Effector memory CD8-positive, alpha-beta T cell (primary cell): ENCODE results near the gene BCAN.

Experiments used
- ATAC-seq: fragments of 150-1000 bp; cut with Tn5 transposase; replicated peaks from 2 replicates; pipeline ENCODE4 v1.10.0; 2021; ENCODE audit warnings: mild to moderate bottlenecking, moderate library complexity
- DNase-seq, 3 experiments: peaks; one replicate each; pipeline ENCODE4 v3.0.0; 2021
- H3K27ac Mint-ChIP-seq, 2 donors: one replicate each; pipeline ENCODE4 v1.8.0; 2022; ENCODE audit warnings: mild to moderate bottlenecking in 2 of 2, mixed read lengths in 2 of 2, moderate library complexity in 2 of 2
- H3K27me3 Mint-ChIP-seq, 2 donors: one replicate each; pipeline ENCODE4 v1.8.0; 2022; ENCODE audit warnings: mixed read lengths in 2 of 2
- H3K36me3 Mint-ChIP-seq: one replicate; pipeline ENCODE4 v1.8.0; 2022; ENCODE audit warnings: mild to moderate bottlenecking, moderate library complexity, mixed read lengths; ENCODE audit not compliant: insufficient read depth
- H3K4me1 Mint-ChIP-seq, 2 donors: one replicate each; pipeline ENCODE4 v1.8.0; 2022; ENCODE audit warnings: low read depth in 2 of 2, mixed read lengths in 2 of 2
- H3K4me3 Mint-ChIP-seq, 2 donors: one replicate each; pipeline ENCODE4 v1.8.0; 2022; ENCODE audit warnings: mild to moderate bottlenecking in 2 of 2, mixed read lengths in 2 of 2, moderate library complexity in 2 of 2
- H3K9me3 Mint-ChIP-seq, 2 donors: one replicate each; pipeline ENCODE4 v1.8.0; 2022; ENCODE audit warnings: mixed read lengths in 2 of 2
- total RNA-seq, 9 experiments: gene quantifications; one replicate each; lab custom pipeline; 2026; lab: John Stamatoyannopoulos, UW

The BCAN gene, protein sequence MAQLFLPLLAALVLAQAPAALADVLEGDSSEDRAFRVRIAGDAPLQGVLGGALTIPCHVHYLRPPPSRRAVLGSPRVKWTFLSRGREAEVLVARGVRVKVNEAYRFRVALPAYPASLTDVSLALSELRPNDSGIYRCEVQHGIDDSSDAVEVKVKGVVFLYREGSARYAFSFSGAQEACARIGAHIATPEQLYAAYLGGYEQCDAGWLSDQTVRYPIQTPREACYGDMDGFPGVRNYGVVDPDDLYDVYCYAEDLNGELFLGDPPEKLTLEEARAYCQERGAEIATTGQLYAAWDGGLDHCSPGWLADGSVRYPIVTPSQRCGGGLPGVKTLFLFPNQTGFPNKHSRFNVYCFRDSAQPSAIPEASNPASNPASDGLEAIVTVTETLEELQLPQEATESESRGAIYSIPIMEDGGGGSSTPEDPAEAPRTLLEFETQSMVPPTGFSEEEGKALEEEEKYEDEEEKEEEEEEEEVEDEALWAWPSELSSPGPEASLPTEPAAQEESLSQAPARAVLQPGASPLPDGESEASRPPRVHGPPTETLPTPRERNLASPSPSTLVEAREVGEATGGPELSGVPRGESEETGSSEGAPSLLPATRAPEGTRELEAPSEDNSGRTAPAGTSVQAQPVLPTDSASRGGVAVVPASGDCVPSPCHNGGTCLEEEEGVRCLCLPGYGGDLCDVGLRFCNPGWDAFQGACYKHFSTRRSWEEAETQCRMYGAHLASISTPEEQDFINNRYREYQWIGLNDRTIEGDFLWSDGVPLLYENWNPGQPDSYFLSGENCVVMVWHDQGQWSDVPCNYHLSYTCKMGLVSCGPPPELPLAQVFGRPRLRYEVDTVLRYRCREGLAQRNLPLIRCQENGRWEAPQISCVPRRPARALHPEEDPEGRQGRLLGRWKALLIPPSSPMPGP
- 0 to 0.13 (median 0) reads per million in 9 experiments for total RNA-seq

DNA sequence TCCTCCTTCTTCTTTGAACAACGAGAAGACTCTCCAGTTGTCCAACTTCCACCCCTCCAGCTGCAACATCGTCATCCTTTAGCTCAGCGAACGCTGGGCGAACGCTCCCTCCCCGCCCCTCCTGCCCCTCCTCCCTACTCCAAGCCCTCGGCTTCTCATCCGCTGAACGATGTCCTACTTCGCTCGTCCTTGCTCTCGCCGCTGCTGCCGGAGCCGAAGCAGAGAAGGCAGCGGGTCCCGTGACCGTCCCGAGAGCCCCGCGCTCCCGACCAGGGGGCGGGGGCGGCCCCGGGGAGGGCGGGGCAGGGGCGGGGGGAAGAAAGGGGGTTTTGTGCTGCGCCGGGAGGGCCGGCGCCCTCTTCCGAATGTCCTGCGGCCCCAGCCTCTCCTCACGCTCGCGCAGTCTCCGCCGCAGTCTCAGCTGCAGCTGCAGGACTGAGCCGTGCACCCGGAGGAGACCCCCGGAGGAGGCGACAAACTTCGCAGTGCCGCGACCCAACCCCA is at the start of gene BCAN:
TSS of gene BCAN (plus strand) at position 357 of the 504 bp plus-strand sequence. CDS start 3,938 bp downstream, outside the sequence.
- Mint-ChIP-seq H3K27me3 (peaks cover 78 to 93% of the 10 kb centered on the region in 2 donors), H3K36me3 (peaks cover 4% of the 10 kb centered on the region), H3K9me3 (no peaks in the 10 kb centered on the region), H3K4me1 (peaks cover 13 to 23% of the 10 kb centered on the region in 2 donors), H3K27ac (no peak within 1 kb of the TSS), H3K4me3 (peak within 1 kb of the TSS; percentile 71 to 77)
- DNase-seq (no peak), ATAC-seq (peak; percentile 47)

DNA sequence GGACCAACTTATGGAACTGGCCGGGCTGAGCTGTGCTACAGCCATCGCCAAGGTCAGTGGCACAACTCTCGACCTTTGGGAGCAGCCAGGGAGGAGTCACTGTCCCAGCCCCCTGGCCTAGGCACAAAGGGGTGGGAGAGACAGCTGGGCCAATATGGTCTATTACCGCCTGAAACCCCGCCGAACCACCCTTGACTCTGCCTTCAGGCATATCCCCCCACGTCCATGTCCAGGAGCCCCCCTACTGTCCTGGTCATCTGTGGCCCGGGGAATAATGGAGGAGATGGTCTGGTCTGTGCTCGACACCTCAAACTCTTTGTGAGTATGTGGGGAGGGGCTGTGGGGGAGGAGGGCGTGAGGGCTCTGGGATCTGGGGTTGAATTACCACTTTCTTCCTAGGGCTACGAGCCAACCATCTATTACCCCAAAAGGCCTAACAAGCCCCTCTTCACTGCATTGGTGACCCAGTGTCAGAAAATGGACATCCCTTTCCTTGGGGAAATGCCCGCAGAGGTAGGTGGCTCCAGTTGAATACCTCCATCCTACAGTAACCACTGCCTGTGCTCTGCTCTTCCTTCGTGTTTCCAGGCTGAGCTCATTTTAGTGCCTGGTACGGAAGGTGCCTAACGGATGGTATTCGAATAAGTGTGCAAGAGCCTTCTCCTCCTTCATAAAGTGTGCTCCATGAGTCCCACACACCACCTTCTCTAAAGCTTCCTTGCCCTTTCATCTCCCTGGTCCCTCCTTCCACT is 49.6 kb upstream of the BCAN start:
- no peaks in the 10 kb centered on the region for H3K9me3 Mint-ChIP-seq
- DNase-seq (no peak), ATAC-seq (no peak)
- H3K27ac Mint-ChIP-seq: peak overlapping the region in 1 of 2 donors; percentile 51
- peaks cover 3 to 16% of the 10 kb centered on the region in 2 donors for H3K4me1 Mint-ChIP-seq
- peak overlapping the region; percentile 56 to 80 for H3K4me3 Mint-ChIP-seq
- H3K36me3 Mint-ChIP-seq: peaks cover 7% of the 10 kb centered on the region
- H3K27me3 Mint-ChIP-seq: no peaks in the 10 kb centered on the region

DNA sequence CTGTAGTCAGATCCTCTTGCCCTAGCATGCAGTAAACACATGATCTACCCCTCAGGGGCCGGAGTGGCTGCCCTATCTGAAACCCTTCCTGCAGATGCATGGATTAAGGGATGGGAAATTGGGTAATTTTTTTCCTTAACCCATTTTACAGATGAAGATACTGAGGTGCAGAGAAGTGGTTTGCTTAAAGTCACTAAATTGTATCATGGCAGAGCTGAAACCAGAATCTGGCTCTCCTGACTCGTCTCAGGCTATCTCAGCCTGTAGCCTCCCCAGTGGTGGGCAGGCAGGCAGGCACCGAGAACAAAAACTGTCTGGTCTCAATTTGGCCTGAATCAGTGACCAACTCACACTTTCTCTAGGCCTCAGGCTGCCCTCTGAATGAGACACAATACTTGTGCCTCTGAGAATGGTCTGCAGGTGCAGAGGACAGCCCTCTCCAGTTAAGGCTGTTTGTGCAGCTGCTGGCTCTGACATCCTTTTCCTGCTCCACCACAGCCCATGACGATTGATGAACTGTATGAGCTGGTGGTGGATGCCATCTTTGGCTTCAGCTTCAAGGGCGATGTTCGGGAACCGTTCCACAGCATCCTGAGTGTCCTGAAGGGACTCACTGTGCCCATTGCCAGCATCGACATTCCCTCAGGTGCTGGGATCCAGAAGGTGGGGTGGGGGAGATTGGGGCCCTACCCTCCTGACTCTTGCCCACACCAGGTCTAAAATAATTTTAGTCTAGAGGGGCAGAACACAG is 48.8 kb upstream of the BCAN start:
- no peaks in the 10 kb centered on the region for H3K27me3 Mint-ChIP-seq
- H3K27ac Mint-ChIP-seq: peak overlapping the region in 1 of 2 donors; percentile 51
- DNase-seq (no peak), ATAC-seq (no peak)
- H3K9me3 Mint-ChIP-seq: no peaks in the 10 kb centered on the region
- H3K4me3 Mint-ChIP-seq: peak overlapping the region; percentile 56 to 80
- H3K4me1 Mint-ChIP-seq: peaks cover 3 to 16% of the 10 kb centered on the region in 2 donors
- peaks cover 7% of the 10 kb centered on the region for H3K36me3 Mint-ChIP-seq

DNA sequence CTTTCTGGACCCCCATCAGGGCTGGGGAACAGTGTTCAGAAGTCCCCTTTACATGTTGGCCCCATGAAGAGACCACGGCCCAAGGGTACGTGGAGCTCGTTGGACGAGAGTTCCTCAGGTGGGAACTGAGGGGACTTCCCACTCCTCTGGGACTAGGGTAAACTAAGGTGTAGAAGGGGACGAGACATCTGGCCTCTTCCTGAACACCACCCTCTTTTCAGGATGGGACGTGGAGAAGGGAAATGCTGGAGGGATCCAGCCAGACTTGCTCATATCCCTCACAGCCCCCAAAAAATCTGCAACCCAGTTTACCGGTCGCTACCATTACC is 48.3 kb upstream of the BCAN start:
- Mint-ChIP-seq H3K27me3 (no peaks in the 10 kb centered on the region), H3K36me3 (peaks cover 7% of the 10 kb centered on the region), H3K27ac (no peak overlapping the region), H3K9me3 (no peaks in the 10 kb centered on the region), H3K4me1 (peaks cover 3 to 16% of the 10 kb centered on the region in 2 donors), H3K4me3 (no peak overlapping the region)
- ATAC-seq (no peak), DNase-seq (no peak)

DNA sequence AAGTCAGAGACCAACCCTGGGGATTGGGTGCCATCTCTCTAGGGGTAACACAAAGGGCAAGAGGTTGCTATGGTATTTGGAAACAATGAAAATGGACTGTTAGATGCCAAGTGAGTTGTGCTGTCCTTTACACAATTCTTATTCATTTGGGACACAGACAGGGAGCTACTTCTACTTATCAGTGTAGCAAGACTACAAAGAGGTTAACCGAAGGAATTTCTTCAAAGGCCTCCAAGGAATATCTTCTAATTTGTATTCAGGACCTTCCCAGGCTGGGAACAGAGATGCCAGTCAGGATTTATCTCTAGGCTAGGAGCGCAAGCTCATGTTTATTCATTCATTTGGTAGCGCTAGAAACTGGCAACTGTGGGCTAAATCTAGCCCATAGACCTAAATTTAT is 47.7 kb upstream of the BCAN start:
- no peak overlapping the region for H3K4me3 Mint-ChIP-seq
- DNase-seq (no peak), ATAC-seq (no peak)
- no peaks in the 10 kb centered on the region for H3K9me3 Mint-ChIP-seq
- H3K27me3 Mint-ChIP-seq: no peaks in the 10 kb centered on the region
- peaks cover 3 to 16% of the 10 kb centered on the region in 2 donors for H3K4me1 Mint-ChIP-seq
- H3K36me3 Mint-ChIP-seq: peaks cover 13% of the 10 kb centered on the region
- H3K27ac Mint-ChIP-seq: no peak overlapping the region

DNA sequence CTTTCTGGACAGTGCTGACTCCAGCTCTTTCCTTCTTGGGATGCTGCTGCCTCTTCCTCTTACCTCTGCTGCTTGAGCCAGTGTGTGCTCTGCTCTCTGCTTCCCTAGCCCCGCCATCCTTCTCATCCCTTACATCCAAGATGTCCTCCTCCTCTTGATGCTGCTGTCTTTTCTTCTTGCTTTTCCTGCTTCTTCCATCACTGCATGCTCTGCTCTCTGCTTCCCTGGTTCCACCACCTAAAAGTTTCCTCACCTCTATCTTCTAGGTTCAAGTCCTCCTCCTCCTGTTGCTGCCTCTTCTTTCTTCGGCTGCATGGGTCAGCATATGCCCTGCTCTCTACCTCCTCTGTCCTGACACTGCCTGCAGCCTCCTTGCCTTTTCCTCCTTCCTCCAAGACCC is 46.9 kb upstream of the BCAN start:
- DNase-seq (no peak), ATAC-seq (no peak)
- Mint-ChIP-seq H3K9me3 (no peaks in the 10 kb centered on the region), H3K27me3 (no peaks in the 10 kb centered on the region), H3K27ac (peak overlapping the region; percentile 1 to 32), H3K4me1 (peaks cover 3 to 16% of the 10 kb centered on the region in 2 donors), H3K4me3 (no peak overlapping the region), H3K36me3 (peaks cover 14% of the 10 kb centered on the region)

DNA sequence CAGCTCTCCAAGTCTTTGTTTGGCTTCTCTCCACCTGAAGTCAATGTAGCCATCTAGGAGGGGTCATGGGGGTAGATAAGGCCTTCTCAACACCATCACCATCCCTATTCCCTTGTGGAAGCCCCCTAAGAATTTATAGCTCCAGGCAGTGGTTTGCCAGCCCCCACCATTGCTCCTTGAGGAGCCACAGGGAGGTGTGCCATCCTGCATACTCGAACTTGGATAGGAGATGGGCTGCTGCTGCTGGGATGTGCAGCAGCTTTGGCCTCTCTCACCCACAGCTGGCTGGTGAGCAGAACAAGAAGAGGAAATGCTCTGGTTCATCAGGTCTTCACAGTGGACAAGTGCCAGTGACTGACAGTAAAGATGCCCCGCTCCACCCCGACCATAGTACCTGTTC is 45.5 kb upstream of the BCAN start:
- Mint-ChIP-seq H3K9me3 (no peaks in the 10 kb centered on the region), H3K4me3 (no peak overlapping the region), H3K27ac (peak overlapping the region in 1 of 2 donors; percentile 16), H3K4me1 (peaks cover 13 to 20% of the 10 kb centered on the region in 2 donors), H3K36me3 (peaks cover 17% of the 10 kb centered on the region), H3K27me3 (no peaks in the 10 kb centered on the region)
- ATAC-seq (no peak), DNase-seq (no peak)

DNA sequence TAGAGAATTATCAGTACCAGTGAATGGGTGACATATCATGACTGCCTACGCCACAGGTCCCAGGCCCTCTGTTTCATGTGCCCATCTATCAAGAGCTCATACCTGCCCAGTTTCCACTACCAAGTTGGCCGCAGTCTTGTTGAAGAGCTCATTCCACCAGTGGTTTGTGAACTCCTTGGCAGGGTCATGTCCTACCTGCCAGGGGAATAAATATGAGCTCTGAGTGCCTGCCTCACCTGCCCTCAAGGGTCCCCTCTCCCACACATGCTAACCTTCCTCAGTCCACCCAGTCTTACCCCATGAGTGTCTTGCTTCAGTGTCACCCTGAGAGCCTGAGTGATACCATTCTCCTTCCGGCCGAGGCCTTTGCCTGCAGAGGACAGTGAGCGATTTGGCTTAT is 43.8 kb upstream of the BCAN start:
- Mint-ChIP-seq H3K27ac (peak overlapping the region; percentile 32 to 72), H3K4me3 (no peak overlapping the region), H3K9me3 (no peaks in the 10 kb centered on the region), H3K27me3 (no peaks in the 10 kb centered on the region), H3K4me1 (peaks cover 20 to 29% of the 10 kb centered on the region in 2 donors), H3K36me3 (peaks cover 17% of the 10 kb centered on the region)
- ATAC-seq: no peak
- no peak for DNase-seq

DNA sequence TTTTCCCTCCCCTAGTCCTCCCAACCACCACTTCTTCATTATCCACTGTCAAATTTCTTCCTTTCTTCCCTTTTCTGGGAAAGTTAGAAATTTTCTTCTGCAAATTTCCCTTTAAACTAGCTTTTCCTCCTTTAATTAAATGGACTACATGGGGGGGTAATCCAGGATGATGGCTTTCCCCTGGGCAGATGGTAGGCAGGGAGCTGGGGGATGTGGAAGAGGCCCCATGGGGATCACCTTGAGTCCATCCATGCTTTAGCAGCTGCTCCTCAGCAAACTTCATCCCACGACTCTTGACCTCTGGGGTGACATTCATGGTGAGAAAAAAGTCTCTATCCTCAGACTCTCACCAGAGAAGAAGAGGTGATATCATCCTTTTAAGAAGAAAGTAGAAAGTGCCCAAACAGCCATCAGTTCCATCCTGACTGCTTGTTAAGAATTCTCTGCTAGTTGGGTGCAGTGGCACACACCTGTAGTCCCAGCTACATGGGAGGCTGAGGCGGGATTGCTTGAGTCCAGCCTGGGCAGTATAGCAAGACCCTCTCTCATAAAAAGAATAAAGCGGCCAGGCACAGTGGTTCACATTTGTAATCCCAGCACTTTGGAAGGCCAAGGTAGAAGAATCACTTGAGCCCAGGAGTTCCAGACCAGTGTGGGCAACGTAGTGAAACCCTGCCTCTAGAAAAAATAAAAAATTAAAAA is 43.0 kb upstream of the BCAN start:
- DNase-seq: no peak
- H3K36me3 Mint-ChIP-seq: peaks cover 17% of the 10 kb centered on the region
- H3K27me3 Mint-ChIP-seq: no peaks in the 10 kb centered on the region
- no peaks in the 10 kb centered on the region for H3K9me3 Mint-ChIP-seq
- H3K4me1 Mint-ChIP-seq: peaks cover 20 to 29% of the 10 kb centered on the region in 2 donors
- ATAC-seq: no peak
- no peak overlapping the region for H3K4me3 Mint-ChIP-seq
- peak overlapping the region; percentile 32 to 72 for H3K27ac Mint-ChIP-seq

DNA sequence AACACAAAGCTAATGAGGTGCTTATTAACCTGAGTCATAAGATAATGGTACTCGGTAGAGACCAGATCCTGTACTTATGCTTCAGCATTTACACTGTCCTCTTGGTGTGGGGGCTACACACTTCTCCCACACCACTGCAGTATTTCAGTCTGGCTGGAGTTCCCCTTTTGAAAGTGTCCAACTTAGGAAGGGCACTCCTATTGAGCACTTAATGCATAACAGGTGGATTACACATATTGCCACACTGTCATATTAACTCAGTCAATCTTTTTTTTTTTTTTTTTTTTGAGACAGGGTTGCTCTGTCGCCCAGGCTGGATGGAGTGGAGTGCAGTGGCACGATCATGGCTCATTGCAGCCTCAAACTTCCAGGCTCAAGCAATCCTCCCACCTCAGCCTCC is 42.1 kb upstream of the BCAN start:
- ATAC-seq (peak; percentile 78), DNase-seq (no peak)
- H3K4me1 Mint-ChIP-seq: peaks cover 20 to 29% of the 10 kb centered on the region in 2 donors
- peak overlapping the region; percentile 72 to 93 for H3K27ac Mint-ChIP-seq
- no peaks in the 10 kb centered on the region for H3K27me3 Mint-ChIP-seq
- no peaks in the 10 kb centered on the region for H3K9me3 Mint-ChIP-seq
- H3K4me3 Mint-ChIP-seq: peak overlapping the region; percentile 89 to 92
- peaks cover 17% of the 10 kb centered on the region for H3K36me3 Mint-ChIP-seq

DNA sequence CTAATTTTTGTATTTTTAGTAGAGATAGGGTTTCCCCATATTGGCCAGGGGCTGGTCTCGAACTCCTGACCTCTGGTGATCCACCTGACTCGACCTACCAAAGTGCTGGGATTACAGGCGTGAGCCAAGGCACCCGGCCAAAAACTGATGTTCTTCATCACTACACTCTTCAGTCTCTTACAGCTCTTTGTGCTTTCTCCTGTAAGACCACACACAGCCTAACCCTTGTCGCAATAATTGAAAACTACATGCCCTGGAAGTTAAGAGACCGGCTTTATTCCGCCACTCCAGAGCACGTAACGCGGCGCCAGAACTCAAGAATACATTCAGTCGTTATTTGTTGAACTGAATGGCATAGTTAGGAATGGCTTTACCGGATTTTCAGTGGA is 41.2 kb upstream of the BCAN start:
- H3K4me3 Mint-ChIP-seq: peak overlapping the region; percentile 89 to 92
- no peaks in the 10 kb centered on the region for H3K27me3 Mint-ChIP-seq
- ATAC-seq (peak; percentile 6), DNase-seq (no peak)
- H3K36me3 Mint-ChIP-seq: peaks cover 14% of the 10 kb centered on the region
- no peaks in the 10 kb centered on the region for H3K9me3 Mint-ChIP-seq
- H3K27ac Mint-ChIP-seq: peak overlapping the region; percentile 93 to 95
- H3K4me1 Mint-ChIP-seq: peaks cover 20 to 25% of the 10 kb centered on the region in 2 donors
